Cerebellar nuclear complex (tissue), 1 donor: ENCODE results near the gene AUTS2.
"Not testable (repeated sequence)": the region's sequence is repeated elsewhere in the genome, so short reads cannot be mapped to it uniquely, and the experiment has no call there.

Experiments used
- DNase-seq, 2 experiments: peaks; one replicate each; lab custom pipeline; 2025; lab: John Stamatoyannopoulos, UW

Gene AUTS2

DNA sequence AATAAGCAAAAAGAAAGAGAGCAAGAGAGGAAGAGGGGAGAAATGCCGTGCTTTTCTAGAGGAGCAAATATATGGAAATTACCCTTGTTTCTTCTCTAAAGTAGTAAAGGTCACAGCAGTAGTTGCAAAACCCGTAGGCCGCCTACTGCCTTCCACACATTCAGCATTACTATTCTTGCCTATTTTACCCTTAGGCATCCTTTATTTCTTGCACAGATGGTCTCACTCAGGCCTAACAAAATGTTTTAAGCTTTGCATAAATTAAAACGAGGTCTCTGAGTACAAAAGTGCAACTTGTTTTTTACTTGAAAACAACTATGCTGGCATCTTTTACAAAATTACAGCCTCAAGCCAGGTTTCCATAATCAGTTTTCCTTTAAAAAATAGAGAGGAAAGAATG is 644.6 kb downstream of the AUTS2 start:
- no peak for DNase-seq

- DNase-seq = no peak
Observed at GRCh38 chr7:70243443-70243842, 645.2 kb downstream of the AUTS2 start.

DNA sequence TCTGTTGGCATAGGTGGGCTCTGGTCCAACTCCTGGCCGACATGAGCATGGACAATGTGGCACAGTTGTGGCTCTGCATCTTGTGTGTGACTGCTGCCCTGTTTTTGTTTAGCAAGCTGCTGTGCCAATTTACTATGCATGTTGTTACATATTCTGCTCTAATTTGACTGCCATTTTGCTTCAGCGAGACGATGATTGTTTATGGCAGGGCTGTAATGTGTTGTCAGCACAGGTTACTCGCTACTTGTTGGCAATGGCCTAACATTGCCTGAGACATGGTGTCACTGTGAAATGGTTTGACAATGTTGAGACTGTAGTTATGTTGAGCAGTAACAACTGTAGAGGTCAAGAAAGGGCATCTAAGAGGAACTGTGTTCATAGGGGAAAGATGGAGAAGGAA is 659.6 kb downstream of the AUTS2 start:
- no peak for DNase-seq

DNA sequence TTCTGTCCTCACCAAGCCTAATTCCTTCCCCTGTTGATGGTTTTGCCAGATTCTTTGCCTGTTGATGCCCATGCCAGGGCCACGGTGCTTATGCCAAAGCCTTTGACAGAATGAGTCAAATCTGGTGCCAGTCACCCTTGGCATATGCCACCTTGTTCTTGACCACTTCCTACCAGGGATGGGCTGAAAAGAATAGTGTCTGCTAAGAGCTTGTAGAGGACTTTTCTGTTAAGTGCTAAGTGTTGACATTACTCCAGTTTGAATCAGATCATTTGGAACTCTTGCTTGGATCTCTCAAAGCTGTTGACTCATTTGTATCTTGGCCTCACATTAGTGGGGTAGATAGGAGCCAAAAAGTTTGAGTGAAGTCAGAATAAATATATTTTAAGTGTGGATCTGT is 661.2 kb downstream of the AUTS2 start:
- DNase-seq = no peak

- no peak for DNase-seq
Observed at GRCh38 chr7:70263471-70264255, 665.4 kb downstream of the AUTS2 start.

GRCh38 chr7:70266186-70266585 is 667.9 kb downstream of the AUTS2 start:
- no peak for DNase-seq

DNA sequence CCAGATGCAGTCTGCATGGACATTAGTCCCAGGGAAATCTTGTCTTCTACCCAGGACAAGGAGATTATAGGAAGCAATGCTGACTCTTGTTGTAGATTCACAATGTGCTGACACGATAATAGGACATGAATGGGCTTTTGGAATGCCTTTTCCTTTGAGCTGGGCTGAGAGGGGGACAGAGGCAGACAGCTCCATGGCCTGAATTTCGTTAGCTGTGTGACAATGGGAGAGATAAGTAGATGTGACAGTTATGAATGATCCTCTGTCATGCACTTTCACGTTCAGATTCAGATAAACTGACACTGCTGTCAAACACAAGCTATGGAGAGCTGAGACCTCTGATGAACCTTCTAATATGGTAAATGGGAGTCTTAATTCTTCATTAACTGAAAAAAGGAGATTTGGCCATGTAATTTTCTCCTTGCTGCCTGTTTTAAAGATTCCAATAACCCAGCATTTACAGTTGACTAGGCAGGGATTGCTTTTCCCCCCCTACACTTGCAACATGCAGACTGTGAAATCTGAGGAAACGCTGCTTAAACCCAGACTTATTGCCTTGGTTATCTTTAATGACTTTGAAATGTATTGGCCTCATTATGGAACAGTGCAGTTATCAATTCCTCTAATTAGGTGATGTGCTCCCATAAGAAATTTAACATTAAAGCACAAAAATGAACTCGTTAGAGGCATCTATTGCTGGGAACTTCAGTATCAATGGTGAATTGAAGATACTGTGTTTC is 669.3 kb downstream of the AUTS2 start:
- DNase-seq = no peak

- no peak for DNase-seq
Observed at GRCh38 chr7:70268179-70268578, 669.9 kb downstream of the AUTS2 start.

- DNase-seq = no peak
Observed at GRCh38 chr7:70270149-70270548, 671.9 kb downstream of the AUTS2 start.

GRCh38 chr7:70271617-70272081 is 673.4 kb downstream of the AUTS2 start:
- no peak for DNase-seq

- not testable (repeated sequence) for DNase-seq
Observed at GRCh38 chr7:70275570-70275969, 677.3 kb downstream of the AUTS2 start.

- no peak for DNase-seq
Observed at GRCh38 chr7:70285187-70285586, 686.9 kb downstream of the AUTS2 start.

DNA sequence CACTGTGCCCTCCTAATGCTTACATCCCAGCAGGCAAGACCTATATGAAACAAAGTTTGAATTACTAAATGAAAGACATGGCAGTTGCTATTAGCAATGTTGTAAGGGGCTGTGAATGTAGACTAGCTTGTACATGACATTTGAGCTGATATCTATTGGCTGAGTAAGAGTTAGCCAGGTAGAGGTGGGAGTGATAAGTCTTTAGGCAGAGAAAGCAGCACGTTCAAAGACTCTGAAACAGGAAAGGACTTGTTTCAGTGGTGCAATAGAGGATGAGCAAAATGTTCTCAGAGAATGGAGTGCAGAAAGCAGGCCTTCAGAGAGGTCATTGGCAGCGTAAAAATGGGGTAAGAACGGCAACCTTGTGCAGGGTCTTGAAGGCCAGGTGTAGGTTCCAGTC is 687.6 kb downstream of the AUTS2 start:
- no peak for DNase-seq

- DNase-seq = no peak
Observed at GRCh38 chr7:70288781-70289456, 690.6 kb downstream of the AUTS2 start.

DNA sequence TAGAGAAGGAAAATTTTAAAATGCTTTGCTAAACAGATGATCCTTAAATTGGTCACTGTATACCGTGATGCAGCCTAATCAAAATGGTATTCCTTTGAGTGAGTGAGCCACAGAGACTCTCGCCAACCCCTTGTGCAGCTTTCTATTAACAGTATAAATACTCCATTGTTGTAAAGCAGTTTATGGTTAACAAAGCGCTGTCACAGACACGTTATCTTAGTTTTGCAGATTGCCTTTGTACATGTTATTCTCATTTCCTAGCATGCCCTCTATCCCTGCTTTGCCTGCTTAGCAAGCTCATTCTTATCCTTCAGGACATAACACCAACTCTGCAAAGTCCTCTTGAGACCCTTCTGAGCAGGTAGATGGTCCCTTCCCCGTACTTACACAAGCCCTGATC is 694.4 kb downstream of the AUTS2 start:
- no peak for DNase-seq

- DNase-seq = no peak
Observed at GRCh38 chr7:70294211-70294911, 696.1 kb downstream of the AUTS2 start.

DNA sequence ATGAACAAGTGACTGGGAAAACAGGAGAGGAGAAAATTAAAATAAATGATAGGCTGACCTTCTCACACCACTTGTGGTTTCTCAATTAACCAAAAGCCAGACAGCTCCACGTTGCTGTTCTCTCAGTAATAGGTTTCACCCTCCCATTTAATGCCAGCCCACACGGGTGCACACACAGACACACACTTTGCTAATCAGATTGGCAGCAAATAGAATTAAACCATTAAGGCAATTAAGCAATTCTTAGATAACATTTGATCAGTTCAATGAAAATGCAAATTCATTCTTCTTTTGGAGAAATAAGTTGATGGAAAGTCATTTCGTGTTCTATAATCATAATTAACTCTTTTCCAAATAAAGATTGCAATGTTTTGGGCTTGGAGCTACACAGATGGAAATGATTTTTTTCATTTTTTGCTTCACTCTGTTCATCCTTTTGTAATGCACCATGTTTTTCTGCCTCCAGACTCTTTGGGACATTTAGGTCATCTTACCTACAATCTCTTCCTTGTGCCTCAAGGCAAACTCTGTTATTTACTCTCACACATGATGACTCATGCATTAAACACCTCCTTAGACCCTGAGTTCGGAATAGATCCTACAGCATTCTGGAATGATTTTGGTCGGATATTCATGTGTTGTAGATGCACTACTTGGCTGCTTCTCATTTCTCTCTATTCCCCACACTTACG is 700.7 kb downstream of the AUTS2 start:
- no peak for DNase-seq

DNA sequence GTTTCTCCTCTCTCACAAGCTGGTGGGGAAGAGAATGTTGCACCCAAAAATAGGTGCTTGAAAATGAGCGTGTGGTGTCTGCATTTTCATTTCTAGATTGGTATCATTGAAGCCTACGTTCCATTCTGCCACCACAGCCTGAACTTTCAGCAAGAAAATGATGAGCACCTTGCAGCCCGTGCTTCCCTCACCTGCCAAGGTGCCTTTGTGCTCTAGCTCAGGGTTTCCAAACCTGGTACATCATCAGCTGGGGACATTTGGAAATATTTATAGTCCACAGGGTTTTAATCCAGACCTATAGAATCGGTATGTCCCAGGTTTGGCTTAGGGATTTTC is 701.2 kb downstream of the AUTS2 start:
- no peak for DNase-seq

GRCh38 chr7:70301673-70302185 is 703.5 kb downstream of the AUTS2 start:
- no peak for DNase-seq

DNA sequence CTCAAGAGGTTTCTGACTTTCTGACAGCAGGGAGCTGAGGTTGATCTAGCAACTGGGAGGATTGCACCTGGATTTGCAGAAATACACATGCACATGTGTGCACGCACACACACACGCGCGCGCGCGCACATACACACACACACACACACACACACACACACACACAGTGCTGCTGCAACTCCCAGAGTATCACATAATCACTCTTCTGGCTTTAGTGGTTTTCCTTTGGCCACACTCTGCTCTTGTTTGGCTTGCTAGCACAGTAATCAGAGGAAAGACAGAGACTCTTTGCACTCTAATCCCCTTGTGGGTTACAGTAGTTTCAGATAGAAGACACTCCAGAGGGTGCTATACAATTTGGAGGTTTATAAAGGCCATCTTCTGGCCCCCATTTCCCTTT is 705.0 kb downstream of the AUTS2 start:
- no peak for DNase-seq

GRCh38 chr7:70303780-70304179 is 705.5 kb downstream of the AUTS2 start:
- no peak for DNase-seq

DNA sequence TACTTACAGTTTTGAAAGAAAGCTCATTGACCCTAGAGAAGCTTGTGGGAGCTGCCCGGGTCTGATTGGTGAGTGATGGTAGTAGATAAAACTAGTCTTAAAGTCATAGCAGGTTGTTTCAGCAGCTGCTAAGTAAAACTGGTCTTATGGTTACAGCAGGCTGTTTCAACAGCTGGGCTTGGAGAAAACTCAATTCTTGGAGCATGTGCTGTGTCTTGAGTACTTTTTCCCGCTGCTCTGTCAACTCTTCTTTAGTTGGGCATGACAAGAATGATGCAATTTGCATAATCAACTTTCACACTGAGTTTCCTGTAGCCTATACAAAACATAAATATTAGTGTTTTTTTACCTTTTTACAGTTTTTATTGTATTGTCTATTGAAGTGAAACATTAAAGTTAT is 707.9 kb downstream of the AUTS2 start:
- DNase-seq = no peak
